TTC549 (cell line): ENCODE measurements around the gene GNB5.

ENCODE experiments used
- FAIRE-seq: peaks from 2 replicates; lab custom pipeline; 2012; peaks lifted over from hg19 to GRCh38; lab: Jason Lieb, UNC

GNB5 gene

GRCh38 chr15:52140646-52141045 lies 50.5 kb downstream of the GNB5 start:
- FAIRE-seq, result no peak

DNA sequence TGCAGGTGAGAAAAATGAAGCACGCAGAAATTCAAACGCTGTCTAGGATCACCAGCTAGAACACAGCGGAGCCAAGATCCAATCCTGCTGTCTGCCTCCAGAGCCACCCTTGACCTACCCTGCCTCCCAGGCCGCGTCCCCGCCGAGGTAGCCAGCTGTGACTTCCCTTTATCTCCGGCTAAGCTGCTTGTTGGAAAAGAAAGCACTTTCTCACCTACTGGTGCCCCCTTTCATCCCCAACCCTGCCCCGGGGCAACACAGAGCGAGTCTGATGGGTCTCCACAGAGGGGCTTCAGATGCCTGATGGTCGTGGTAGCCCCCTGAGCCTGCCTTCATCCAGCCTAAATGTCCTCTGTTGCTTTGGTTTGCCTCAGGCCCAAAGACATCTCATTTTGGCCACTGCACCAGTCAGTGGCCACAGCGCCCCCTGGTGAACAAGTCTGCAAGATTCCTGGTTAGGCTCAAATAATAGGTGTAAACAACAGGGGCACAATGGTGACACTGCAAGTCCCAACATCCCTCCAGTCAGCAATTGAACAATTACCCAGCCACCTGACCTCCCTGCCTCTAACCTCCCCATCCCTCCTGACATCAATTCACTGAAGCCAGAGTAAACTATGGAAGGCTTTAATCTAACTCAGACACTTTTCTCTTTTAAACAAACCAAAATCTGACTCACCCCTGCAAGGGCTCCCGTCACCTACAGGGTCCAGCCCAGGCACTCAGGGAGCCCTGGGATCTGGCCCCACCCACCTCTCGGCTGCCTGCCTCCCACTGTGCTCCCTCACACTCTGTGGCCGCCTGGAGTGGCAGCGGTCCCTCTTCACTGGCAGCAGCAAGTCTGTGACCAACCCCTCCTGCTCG lies 51.4 kb downstream of the GNB5 start:
- no peak for FAIRE-seq

DNA sequence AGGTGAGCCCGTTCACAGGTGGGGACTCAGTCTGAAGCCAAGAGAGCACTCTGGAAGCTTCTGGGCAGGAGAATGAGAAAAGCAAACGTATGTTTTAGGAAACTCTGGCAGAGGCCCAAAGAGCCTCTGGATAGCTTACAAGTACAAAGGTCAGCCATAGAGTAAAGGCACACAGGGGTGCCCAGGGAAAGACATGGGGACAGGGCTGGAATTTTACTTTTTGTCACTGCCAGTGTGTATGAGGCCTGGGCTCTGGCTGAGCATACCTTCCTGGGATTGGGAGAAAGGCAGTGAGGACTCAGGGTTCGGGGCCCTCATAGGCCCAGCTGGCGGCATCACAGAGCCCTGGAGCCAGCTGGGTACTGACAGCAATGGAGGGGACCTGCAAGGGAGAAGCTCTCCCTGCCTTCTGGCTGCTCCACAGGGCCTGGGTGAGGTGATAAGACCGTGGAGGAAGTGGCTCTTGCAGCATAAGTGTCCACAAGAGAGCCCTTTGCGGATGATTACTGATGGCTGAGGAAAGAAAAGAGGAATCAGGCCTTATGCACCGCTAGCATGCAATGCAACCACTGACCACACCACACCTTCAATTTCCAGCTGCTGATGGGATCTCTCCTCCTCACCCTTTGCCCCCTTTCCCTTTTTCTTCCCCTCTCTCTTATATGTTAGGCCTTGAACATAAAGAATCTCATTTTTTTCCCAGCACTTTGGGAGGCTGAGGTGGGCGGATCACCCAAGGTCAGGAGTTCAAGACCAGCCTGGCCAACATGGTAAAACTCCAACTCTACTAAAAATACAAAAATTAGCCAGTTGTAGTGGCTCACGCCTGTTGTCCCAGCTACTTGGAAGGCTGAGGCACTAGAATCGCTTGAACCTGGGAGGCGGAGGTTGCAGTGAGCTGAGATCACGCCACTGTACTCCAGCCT lies 53.5 kb downstream of the GNB5 start:
- no peak for FAIRE-seq

DNA sequence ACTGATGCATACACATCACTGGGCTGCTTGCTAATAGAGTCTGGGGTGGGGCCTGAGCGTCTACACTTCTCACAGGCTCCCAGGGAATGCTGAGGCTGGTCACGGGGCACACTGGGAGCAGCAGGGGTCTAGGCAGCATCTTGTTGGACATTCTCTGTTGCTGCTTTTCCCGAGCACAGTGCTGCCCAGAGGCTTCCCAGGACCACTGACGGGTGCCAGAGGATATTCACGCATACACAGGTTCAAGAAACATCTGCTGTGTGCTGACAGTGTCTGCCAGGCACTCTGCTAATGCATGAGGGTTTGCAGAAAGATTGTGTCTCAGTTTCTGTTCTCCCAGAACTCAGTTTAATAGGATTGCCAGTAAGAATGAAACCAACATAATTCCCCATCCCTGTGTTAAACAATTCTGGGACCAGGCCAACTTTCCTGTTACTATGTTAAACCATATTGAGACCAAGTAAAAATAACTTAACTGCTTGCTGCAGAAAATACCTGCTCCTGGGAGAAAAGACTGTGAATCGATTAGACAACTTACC lies 54.7 kb downstream of the GNB5 start:
- FAIRE-seq, result no peak

DNA sequence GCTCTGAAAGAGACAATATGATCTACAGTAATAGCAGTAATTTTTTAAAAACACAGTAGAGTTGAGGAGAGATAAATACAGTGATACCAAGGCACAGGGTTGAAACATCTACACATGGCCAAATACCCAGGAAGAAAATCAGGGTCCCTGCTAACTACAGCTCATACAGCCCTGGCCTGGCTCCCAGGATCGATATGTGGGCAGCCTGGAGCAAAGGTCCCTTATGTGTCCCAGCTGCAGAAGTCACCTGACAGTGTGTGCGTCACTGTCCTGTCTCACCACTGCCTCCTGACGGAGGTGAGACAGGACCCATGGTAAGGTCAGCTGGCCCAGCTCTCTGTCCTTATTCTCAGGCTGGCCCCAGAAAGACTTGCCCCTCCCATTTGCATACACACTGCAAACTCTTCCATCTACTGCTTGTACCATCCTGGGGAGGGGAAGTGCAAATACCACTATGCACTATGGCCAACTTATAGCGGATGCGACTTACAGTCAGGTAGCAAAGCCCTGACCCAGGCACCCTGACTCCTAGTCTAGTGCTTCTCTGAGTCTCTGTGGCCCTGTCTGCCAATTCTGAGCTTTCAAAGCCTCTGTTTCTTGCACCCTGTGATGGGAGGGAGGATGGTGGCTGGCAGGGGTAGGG lies 56.6 kb downstream of the GNB5 start:
- no peak for FAIRE-seq

DNA sequence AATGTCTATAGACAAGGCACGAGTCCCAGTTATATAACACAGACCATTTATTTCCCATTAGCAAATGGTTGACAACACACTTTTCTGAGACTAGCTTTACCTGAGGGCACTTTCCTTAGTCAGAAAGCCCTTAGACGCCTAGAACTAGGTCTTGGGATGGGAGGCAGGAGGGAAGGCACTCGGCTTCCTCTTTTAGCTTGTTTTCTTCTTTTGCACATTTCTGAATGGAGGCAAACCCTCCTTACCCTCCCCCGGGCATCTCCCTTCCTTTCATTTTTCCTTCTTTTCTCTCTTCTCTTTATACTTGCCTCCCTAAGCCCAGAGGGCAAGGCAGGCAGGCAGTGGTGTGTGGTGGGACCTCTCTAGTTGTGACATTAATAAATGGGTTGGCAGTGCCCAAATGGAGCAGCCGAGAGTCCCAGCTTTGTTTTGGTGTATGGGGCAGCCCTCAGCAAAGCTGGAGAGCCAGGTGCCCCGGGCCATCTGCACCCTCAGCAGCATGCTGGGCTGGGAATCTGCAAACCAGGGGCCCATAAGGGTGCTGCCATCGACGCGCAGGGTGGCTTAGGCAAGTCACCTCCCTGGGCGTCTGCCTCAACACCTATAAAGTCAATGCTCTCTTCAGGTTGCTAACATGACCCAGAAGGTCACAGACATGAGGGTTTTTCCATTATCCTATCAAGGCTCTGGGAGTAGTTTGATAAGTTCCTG lies 57.5 kb downstream of the GNB5 start:
- no peak for FAIRE-seq

GRCh38 chr15:52132066-52132465 lies 59.1 kb downstream of the GNB5 start:
- FAIRE-seq, result no peak

DNA sequence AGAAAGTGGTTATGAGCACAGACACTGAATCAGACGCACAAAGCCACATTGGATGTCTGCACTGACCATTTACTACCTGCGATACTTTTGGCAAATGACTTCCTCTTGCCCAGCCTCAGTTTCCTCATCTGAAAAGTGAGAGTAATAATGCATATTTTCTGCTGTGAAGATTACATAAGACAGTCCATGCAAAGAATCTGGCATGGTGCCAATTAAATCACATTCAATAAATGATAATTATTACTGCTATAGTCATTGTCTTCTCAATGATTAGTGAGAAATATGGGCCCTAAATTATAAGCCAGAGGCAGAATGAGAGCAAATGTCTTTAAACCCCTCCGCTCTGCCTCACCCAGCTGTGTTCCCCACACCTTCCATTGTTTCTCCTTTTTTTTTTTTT lies 62.6 kb downstream of the GNB5 start:
- no peak for FAIRE-seq

- no peak for FAIRE-seq
Measured at GRCh38 chr15:52124270-52124880, 66.8 kb downstream of the GNB5 start.

GRCh38 chr15:52121896-52122295 lies 69.3 kb downstream of the GNB5 start:
- no peak for FAIRE-seq

DNA sequence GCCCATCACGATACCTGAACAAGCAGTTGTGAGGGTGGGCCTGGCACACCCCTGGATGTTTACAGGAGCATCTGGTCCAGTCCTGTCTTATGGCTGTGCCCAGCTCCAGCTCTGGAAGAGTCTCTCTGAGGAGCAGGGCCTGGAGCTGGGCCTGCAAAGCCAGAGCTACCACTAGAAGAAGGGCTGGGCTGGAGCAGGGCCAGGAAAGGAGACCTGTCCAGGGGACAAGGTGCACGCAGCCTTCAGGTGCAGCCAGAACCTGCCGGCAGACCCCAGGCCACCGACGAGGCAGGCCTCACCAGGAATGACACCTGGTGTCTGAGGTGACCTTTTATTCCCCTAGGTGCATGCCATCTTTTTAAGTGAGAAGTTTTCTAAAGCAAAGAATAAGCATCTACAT lies 70.2 kb downstream of the GNB5 start:
- no peak for FAIRE-seq

DNA sequence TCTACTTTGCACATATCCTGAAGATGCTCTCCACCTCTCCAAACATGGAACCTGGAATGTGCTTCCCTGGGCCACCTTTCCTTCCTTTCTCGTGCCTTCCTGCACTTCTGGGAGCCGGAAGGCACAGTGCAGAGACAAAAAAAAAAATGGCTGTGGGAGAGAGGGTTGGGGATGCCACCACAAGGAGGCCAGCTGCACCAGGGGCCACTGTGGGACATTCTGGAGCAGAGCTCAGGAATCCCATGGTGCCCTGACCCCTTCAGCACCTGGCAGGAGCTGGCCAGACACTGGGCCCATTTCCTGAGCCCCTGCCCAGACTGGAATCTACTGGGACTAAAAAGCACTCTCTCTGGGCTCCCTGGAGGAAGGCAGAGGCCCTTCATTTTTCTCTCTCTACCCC lies 70.7 kb downstream of the GNB5 start:
- FAIRE-seq, result no peak

GRCh38 chr15:52118969-52119749 lies 72.0 kb downstream of the GNB5 start:
- no peak for FAIRE-seq

GRCh38 chr15:52117549-52117948 lies 73.6 kb downstream of the GNB5 start:
- no peak for FAIRE-seq

- no peak for FAIRE-seq
Measured at GRCh38 chr15:52115598-52116427, 75.4 kb downstream of the GNB5 start.

DNA sequence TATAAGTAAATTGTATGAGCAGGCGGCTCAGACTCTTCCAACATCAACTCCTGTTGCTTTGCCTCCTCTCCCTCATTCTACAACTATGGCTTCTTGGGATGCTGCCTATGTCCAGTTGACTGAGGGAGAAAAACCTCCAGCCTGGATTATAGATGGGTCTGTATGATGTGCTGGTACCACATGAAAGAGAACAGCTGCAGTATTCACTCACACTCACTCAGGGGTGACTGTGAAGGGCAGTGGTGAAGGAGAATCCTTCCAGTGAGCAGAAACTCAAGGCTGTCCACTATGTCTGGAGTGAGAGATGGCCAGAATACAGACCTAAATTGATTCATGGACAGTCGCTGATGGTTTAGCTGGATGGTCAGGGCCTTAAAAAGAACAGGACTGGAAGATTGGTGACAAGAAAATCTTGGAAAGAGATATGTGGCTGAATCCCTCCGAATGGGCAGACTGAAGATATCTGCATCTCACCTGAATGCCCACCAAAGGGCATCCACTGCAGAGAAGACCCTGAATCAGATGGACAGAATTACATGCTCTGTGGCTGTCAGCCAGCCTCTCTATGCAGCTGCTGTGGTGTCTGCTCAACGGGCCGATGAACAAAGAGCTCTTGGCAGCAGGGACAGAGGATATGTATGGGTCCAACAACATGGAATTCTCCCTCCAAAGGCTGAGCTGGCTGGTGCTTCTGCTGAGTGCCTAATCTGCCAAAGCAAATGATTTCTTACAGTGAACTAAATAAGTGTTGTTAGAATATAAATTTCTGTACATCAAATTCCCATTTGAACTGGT lies 76.7 kb downstream of the GNB5 start:
- no peak for FAIRE-seq

DNA sequence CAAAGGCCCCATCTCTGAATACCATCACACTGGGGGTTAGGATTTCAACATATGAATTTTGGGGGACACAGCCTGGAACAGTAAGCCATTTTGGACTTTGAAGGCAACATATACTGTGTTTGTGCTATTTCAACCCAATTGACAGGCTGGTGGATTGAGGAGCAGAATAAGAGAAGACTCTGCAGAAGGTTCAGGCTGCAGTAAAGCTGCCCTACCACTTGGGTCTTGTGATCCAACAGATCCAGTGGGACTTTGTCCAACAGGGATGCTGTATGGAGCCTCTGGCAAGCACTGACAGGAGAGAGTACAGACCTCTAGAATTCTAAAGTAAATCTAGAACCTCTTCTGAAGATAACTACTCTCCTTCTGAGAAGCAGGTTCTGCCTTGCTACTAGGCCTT lies 77.5 kb downstream of the GNB5 start:
- no peak for FAIRE-seq

- FAIRE-seq, result no peak
Measured at GRCh38 chr15:52113235-52113634, 78.0 kb downstream of the GNB5 start.

- no peak for FAIRE-seq
Measured at GRCh38 chr15:52112203-52112750, 78.9 kb downstream of the GNB5 start.
